Measurements from ENCODE around the gene CLK2. TPM values are rescaled to one million over a fixed set of nuclear protein-coding genes. Genes with fewer than 3 reads are reported as not detected.
"Not testable (repeated sequence)": the region's sequence is repeated elsewhere in the genome, so short reads cannot be mapped to it uniquely, and the experiment has no call there.

CLK2 gene
- total RNA-seq, 1 donor from 2014 or later, result 101 TPM

- Mint-ChIP-seq H3K27ac (ENCODE audit: unreplicated experiment) (no peak overlapping the region), H3K27me3 (ENCODE audit: low read depth) (no peaks in the 10 kb centered on the region), H3K4me1 (no peaks in the 10 kb centered on the region), H3K4me3 (no peak overlapping the region), H3K9me3 (no peaks in the 10 kb centered on the region), H3K36me3 (ENCODE audit: low read depth) (no peaks in the 10 kb centered on the region)
- DNase-seq (ENCODE audit: low read depth, low spot score), result no peak
- no peak for TF ChIP-seq CTCF (conservative IDR thresholded peaks at IDR 0.05)
Measured at GRCh38 chr1:155295942-155296267, 22.6 kb upstream of the CLK2 start.

- no peaks in the 10 kb centered on the region for H3K27me3 Mint-ChIP-seq (ENCODE audit: low read depth)
Measured at GRCh38 chr1:155295183-155295941, 22.1 kb upstream of the CLK2 start.

GRCh38 chr1:155294520-155295182 lies 21.3 kb upstream of the CLK2 start:
- Mint-ChIP-seq H3K27me3 (ENCODE audit: low read depth) (no peaks in the 10 kb centered on the region), H3K4me3 (no peak overlapping the region), H3K36me3 (ENCODE audit: low read depth) (no peaks in the 10 kb centered on the region), H3K27ac (ENCODE audit: unreplicated experiment) (no peak overlapping the region), H3K4me1 (no peaks in the 10 kb centered on the region), H3K9me3 (no peaks in the 10 kb centered on the region)
- DNase-seq (ENCODE audit: low read depth, low spot score), result no peak
- no peak for TF ChIP-seq CTCF (conservative IDR thresholded peaks at IDR 0.05)

More at GRCh38 chr1:155295183-155295941, 22.1 kb upstream of the CLK2 start:
- TF ChIP-seq CTCF (conservative IDR thresholded peaks at IDR 0.05), result no peak
- no peaks in the 10 kb centered on the region for H3K4me1 Mint-ChIP-seq
- H3K36me3 Mint-ChIP-seq (ENCODE audit: low read depth), result no peaks in the 10 kb centered on the region
- H3K4me3 Mint-ChIP-seq, result no peak overlapping the region
- H3K27ac Mint-ChIP-seq (ENCODE audit: unreplicated experiment), result no peak overlapping the region
- no peaks in the 10 kb centered on the region for H3K9me3 Mint-ChIP-seq
- DNase-seq (ENCODE audit: low read depth, low spot score), result no peak

GRCh38 chr1:155293086-155293749 lies 19.9 kb upstream of the CLK2 start:
- Mint-ChIP-seq H3K36me3 (ENCODE audit: low read depth) (no peaks in the 10 kb centered on the region), H3K4me1 (no peaks in the 10 kb centered on the region), H3K9me3 (no peaks in the 10 kb centered on the region), H3K27ac (ENCODE audit: unreplicated experiment) (peak overlapping the region; percentile 35), H3K4me3 (no peak overlapping the region), H3K27me3 (ENCODE audit: low read depth) (no peaks in the 10 kb centered on the region)
- no peak for DNase-seq (ENCODE audit: low read depth, low spot score)
- TF ChIP-seq CTCF (conservative IDR thresholded peaks at IDR 0.05), result no peak

- H3K36me3 Mint-ChIP-seq (ENCODE audit: low read depth); DNase-seq (ENCODE audit: low read depth, low spot score); H3K4me3 Mint-ChIP-seq; H3K4me1 Mint-ChIP-seq; H3K27ac Mint-ChIP-seq (ENCODE audit: unreplicated experiment); H3K27me3 Mint-ChIP-seq (ENCODE audit: low read depth); H3K9me3 Mint-ChIP-seq: not testable (repeated sequence)
Measured at GRCh38 chr1:155291006-155291405, 17.7 kb upstream of the CLK2 start.
